HG02981 (cell line): ENCODE measurements around the gene RHBG.

Source experiments
- ATAC-seq: cut with Tn5 transposase; IDR thresholded peaks from one replicate; pipeline ENCODE4 v1.9.1; 2021; ENCODE audit warnings: mild to moderate bottlenecking, moderate library complexity; ENCODE audit not compliant: unreplicated experiment

The RHBG gene

DNA sequence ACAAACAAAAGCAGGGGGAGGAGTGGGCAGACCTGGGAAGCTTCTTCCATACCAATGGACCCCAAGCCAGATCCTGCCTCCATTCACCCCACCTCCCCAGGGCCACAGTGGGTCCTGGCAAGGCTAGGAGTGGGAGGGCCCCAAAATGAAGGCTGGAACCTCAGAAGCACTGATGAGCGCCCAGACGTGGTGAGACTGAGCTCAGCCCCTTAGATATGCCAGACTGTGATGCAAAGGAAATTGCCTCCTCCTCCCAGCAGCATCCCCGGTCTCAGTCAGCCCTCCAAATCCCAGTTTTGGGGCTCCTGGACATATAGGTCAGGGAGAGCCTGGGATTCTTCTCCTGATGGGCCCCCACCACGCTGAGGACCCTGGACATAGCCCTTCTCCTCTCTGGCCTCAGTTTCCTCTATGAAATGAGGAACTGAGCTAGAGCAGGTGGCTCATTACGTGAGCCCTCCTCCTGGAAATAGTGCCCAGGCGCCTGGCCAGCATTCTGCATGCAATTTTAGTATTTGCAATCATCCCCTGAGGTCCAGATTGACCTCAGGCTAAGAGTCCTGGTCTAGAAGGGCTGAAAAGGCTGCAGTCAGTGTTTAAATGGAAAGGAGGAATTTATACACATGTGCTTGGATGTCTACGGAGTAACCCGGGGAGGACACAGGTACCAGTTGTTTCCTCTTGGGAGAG, 33.5 kb downstream of the RHBG start:
- ATAC-seq, result no peak

- no peak for ATAC-seq
These were observed 36.7 kb downstream of the RHBG start for GRCh38 chr1:156405670-156406069.

DNA sequence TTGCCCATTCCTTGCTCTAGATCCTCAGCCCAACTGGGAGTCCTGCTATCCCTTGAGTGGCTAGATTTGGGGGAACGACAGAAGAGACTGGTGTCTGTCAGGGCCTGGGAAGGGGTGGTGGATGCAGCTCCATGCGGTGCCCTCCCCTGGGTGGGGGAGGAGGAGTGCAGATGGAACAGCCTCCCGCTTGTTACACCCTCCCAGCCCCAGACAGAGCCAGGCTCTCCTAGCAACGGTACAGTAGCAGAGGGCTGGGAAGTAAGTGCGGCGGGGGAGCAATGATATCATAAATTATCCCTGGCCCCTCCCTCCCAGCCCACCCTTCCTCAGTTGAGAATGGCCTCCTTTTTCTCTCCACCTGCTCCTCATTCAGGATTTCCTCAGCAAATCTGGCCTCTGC, 37.2 kb downstream of the RHBG start:
- ATAC-seq, result no peak

DNA sequence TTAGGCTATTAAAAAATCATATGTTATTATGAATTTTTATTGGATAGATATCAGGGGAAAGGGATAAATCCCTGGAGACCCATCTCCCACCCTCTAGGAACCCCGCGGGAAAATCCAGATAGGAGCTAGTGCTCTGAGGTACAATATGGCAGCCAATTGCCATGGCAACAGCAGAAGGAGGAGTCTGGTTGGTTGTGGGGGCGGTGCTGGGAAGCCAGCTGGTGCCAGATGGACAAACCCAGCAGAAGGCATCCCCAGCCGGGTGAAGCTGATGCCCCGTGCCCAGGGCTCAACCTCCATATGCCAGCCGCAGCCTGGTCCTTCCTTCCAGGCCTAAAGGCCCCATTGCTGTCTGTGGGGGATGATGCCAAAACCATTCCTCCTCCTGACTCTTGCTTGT, 38.3 kb downstream of the RHBG start:
- no peak for ATAC-seq

DNA sequence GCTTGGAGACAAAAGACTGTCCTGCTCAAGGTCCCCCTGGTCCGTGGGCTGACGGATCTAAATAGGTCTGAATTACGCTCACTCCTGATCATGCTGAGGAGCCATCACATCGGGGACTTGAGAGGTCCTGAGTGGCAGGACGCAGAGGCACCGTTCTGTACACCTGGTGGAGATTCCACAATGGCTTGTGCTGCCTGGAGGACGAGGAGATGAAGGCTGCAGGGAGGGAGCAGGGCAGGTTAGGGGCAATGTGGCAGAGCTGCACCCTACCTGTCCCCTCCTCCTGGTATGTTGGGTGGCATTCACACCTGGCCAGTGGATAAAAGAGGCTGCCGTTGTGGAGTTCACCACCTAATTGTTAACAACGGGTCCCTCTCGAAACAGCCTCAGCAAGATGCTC, 38.7 kb downstream of the RHBG start:
- ATAC-seq, result no peak

DNA sequence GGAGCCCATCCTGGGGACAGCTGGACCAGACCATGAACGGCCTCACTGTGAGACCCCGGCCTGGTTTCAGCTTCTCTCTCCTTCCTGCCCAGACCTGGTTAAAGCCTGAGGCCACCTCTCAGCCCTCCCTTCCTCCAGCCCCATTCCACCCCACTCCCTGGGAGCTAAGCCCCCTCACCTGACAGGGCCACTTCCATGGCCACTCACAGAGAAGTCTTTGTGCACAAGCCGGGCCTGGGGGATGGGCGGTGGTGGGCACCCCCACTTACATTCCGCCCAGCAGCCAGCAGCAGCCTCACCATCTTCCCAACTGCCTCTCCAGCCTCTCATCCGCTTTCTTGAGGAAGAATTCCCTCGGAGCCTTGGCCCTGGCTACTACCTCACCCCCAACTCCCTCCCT, 40.4 kb downstream of the RHBG start:
- ATAC-seq, result no peak

- ATAC-seq, result no peak
These were observed 41.2 kb downstream of the RHBG start for GRCh38 chr1:156410238-156410637.

DNA sequence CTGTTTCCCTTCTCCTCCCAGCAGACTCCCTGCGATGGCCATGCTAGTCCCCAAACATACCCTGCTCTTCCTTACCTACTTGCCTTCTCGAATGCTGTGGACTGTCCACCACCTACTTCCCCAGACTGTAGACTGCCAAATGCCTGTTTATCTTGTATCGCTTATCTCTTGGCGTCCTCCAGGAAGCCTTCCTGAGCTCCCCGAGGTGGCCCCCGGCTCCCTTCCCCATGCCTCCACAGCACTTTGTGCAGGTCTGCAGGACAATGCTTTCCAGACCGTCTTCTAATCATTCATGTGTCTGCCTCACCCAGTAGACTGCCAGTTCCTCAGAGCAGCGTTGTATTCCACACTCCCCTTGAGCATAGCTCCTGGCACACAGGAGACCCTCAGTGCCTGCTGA, 41.7 kb downstream of the RHBG start:
- ATAC-seq, result no peak

- ATAC-seq, result no peak
These were observed 43.8 kb downstream of the RHBG start for GRCh38 chr1:156412653-156413321.

DNA sequence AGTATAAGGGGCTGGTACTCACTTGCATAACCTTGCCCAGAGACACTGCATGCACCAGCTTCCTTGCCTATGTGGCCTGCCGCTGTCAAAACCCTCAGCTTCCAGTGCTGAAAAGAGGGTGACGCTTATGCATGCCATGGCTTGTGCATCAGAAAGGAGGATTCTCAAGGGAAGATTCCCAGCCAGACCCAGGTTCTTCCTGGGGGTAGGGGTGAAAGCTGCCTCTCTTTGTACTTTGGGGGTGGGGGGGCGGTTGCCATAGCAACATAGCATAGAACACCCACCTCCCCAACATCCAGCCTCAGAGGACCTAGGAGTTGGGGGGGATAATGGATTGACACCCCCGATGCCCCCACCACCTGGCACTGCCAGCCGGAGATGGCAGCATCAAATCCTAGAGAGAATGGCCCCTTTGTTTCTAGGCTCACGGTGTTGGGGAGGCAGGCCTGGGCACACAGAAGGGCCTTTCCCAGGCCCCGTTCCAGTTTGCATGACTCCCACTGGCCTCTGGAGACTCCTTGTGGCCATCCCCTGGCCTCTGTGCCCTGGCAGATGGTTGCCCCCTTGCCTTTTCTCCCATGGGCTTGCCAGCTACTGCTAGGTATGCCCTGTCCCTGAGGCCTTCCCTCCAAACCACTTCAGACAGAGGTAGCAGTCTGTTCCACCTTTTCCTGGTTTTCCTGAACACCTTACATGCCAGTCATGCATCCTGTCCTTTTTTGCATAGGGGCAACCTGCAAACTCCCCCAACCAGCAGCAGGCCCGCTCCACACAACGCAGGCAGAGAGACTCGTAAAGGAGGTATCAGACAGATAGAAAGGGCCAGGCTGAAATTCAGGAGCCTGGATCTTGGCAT, 44.6 kb downstream of the RHBG start:
- ATAC-seq, result no peak

DNA sequence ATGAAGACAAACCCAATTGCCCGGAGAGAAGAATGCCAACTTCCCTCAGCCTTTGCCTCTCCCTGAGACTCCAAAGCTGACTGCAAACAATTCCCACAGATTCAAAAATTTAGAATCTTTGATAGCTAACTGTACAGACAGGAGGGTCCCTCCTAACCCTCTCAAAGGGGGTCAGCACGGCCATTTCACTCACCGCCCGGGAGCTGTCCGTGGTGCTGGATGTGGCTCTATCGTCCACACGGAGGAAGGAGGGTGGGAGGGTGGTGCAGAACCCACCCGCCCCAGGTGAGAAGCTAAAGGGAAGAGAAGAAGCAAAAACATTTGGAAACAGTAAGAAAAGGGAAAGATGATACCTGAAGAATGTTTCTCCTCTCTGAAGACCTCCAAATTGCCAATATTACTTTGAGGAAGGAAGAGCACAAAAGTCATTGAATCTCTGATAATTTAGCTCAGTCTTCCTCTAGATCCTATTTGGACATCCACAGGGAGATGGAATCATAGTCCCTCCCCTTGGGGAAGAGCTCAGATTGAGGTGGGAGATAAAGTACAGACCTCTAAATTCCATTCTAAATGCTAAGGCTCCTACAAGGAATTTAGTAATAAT, 45.6 kb downstream of the RHBG start:
- no peak for ATAC-seq

GRCh38 chr1:156416993-156417392, 48.0 kb downstream of the RHBG start:
- ATAC-seq, result no peak

- no peak for ATAC-seq
These were observed 48.5 kb downstream of the RHBG start for GRCh38 chr1:156417401-156418020.

- no peak for ATAC-seq
These were observed 49.5 kb downstream of the RHBG start for GRCh38 chr1:156418416-156419070.

DNA sequence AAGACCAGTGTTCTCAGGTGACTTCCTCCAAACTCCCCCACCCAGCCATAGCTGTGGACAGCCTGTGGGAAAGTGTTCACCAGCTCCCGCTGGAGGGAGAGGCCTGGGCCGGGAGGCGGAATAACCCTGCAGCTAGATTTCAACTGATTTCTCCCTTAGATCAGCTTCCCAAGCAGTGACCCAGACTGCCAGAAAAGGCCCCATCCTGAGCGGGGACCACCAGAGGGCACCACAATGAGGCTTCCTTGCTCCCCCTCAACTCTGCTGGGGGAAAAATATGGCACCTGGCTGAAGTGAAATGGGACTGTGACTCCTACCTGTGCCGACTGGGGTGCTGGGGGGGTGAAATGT, 50.8 kb downstream of the RHBG start:
- ATAC-seq, result no peak

DNA sequence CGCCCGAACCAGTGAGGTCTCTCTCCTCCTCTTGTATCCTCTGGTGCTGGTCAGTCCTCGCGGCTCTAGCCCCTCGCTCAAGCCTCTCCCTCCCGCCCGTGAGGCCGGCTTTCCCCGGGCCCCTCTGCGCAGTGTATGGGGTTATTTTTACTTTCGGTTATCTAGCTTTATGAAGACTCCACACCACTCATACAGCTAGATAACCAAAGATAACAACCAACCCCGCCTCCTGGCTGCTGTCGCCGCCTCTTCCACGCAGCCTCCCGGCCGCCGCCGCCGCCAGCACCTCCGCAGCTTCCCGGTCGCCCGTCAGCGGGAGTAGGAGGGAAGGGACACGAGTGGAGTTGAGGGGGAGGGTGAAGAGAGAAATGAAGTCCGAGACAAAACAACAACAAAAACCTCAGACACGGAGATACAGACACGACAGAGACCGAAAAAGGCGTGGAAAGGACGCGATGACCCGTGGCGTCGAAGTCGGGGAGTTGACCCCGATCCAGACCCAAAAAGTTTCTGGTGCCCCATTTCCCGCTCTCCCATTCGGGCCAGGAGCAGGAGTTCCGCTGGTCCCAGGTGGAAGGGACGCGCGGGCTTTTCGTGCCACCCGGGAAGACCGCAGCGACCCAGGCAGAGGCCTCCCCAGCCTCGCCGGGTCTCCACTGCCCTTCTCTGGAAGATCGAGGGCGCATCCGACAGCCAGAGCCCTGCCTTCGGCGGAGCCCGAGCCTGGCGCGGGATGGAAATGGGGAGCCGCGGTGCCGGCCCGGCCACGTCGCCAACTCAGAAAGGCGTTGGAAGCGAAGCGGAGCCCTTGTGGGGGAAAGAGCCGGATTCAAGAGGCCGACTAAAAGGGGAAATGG, 51.4 kb downstream of the RHBG start:
- ATAC-seq, result no peak

DNA sequence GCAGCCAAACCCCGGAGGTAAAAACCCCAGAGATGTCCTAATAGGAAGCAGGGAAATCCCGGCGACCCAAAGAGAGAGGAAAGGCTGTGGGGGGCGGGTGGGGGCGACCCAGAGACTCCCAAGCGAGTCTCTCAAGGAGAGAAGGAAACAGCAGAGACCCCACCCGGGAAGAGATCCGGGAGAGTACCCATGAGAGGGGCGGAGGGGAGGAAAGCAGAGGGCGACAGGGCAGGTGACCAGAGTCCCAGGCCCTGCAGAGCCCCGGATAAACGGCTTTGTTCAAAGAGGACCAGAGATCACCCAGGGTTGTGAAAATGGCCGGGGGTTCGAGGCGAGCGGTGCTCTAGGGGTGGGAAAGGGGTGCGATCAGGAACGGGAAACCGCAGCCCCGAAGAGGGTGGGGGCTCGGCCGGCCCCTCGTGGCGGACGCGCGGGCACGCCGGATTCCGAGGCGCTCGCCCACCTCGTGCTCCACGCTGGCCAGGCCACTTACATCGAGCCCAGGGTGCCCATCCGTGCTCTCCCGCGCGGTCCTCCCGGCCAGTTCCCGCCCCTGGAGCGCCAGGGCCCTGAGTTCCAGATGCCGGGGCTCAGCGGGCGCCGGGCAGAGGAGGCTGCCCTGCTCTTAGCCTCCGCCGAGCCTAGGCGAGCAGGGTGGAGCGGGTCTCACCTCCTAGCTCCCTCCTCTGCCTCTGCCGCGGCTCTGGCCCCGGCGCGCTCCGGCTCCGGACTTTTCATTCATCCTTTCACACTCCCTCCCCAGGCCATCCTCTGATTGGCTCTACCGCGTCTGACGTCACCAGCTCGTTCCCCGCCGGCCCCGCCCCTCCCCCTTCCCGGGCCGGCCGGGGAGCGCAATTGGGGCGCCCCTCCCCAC, 52.3 kb downstream of the RHBG start:
- peak; percentile 83 for ATAC-seq

GRCh38 chr1:156421939-156422601, 53.1 kb downstream of the RHBG start:
- no peak for ATAC-seq
